Liver (tissue), 9 donors: Measurements from ENCODE around the gene RIMBP2. TPM values are rescaled to one million over a fixed set of nuclear protein-coding genes. Genes with fewer than 3 reads are reported as not detected.

ENCODE experiments used
- DNase-seq: peaks from one replicate; pipeline ENCODE4 v3.0.0-alpha.2; 2017; ENCODE audit warnings: low spot score
- H3K27ac ChIP-seq, 2 donors: one replicate each; pipeline ENCODE4 v1.7.0; 2013; ENCODE audit warnings: inconsistent platforms in 2 of 2, low read length in 2 of 2, control low read depth in 1 of 2, low read depth in 1 of 2, mild to moderate bottlenecking in 1 of 2
- H3K27me3 ChIP-seq, 4 donors: one replicate each; pipeline versions ENCODE4 v1.6.1 to v1.7.0; 2013; ENCODE audit warnings: low read length in 3 of 4, inconsistent platforms in 1 of 4, mild to moderate bottlenecking in 1 of 4, moderate library complexity in 1 of 4; ENCODE audit not compliant: control insufficient read depth in 4 of 4, insufficient read depth in 4 of 4
- H3K36me3 ChIP-seq, 4 donors: one replicate each; pipeline versions ENCODE4 v1.6.1 to v1.7.0; 2013; ENCODE audit warnings: low read length in 3 of 4, mild to moderate bottlenecking in 3 of 4, low read depth in 1 of 4, moderate library complexity in 1 of 4; ENCODE audit not compliant: control insufficient read depth in 4 of 4, insufficient read depth in 3 of 4
- H3K4me1 ChIP-seq, 4 donors: one replicate each; pipeline versions ENCODE4 v1.6.1 to v1.7.0; 2013; ENCODE audit warnings: low read length in 3 of 4, mild to moderate bottlenecking in 3 of 4, moderate library complexity in 1 of 4; ENCODE audit not compliant: control insufficient read depth in 4 of 4, insufficient read depth in 4 of 4
- H3K4me3 ChIP-seq, 3 donors: one replicate each; pipeline versions ENCODE4 v1.6.1 to v1.7.0; 2013; ENCODE audit warnings: low read length in 3 of 3, control low read depth in 1 of 3, low read depth in 1 of 3, mild to moderate bottlenecking in 1 of 3
- H3K9ac ChIP-seq, 2 donors: one replicate each; pipeline ENCODE4 v1.7.0; 2013; ENCODE audit warnings: low read length in 2 of 2, mild to moderate bottlenecking in 2 of 2, moderate library complexity in 2 of 2, control low read depth in 1 of 2, low read depth in 1 of 2
- H3K9me3 ChIP-seq, 4 donors: one replicate each; pipeline versions ENCODE4 v1.6.1 to v1.7.0; 2013; ENCODE audit warnings: low read length in 3 of 4; ENCODE audit not compliant: control insufficient read depth in 4 of 4
- CTCF ChIP-seq: fragments of 150-350 bp; IDR thresholded peaks from 2 replicates; pipeline ENCODE4 v1.5.1; 2017; ENCODE audit warnings: improper control_type of control experiment, low read depth, low read length; ENCODE audit not compliant: missing input control
- EGR1 ChIP-seq, 2 donors: IDR thresholded peaks; 2 replicates each; pipeline ENCODE4 v1.6.1; 2016 to 2018; ENCODE audit warnings: antibody characterized with exemption in 2 of 2, low read depth in 2 of 2
- FOXA1 ChIP-seq: IDR thresholded peaks from 2 replicates; pipeline ENCODE4 v1.6.1; 2016; ENCODE audit warnings: antibody characterized with exemption
- FOXA2 ChIP-seq: IDR thresholded peaks from 2 replicates; pipeline ENCODE4 v1.6.1; 2016; ENCODE audit warnings: antibody characterized with exemption
- GABPA ChIP-seq, 2 donors: IDR thresholded peaks in 1 of 2; conservative IDR thresholded peaks in 1 of 2; 2 replicates each; pipeline ENCODE4 v1.6.1; 2016; ENCODE audit warnings: antibody characterized with exemption in 2 of 2, mild to moderate bottlenecking in 1 of 2, moderate library complexity in 1 of 2
- HNF4A ChIP-seq, 2 donors: conservative IDR thresholded peaks; 2 replicates each; pipeline ENCODE4 v1.6.1; 2016; ENCODE audit warnings: antibody characterized with exemption in 2 of 2, mild to moderate bottlenecking in 2 of 2
- HNF4G ChIP-seq: IDR thresholded peaks from 2 replicates; pipeline ENCODE4 v1.6.1; 2016; ENCODE audit warnings: antibody characterized with exemption
- JUND ChIP-seq, 2 donors: IDR thresholded peaks; 2 replicates each; pipeline ENCODE4 v1.6.1; 2016; ENCODE audit warnings: antibody characterized with exemption in 2 of 2
- MAX ChIP-seq: IDR thresholded peaks from 2 replicates; pipeline ENCODE4 v1.6.1; 2016; ENCODE audit warnings: antibody characterized with exemption
- NR2F2 ChIP-seq: IDR thresholded peaks from 2 replicates; pipeline ENCODE4 v1.6.1; 2016; ENCODE audit warnings: antibody characterized with exemption
- RAD21 ChIP-seq, 2 donors: IDR thresholded peaks; 2 replicates each; pipeline ENCODE4 v1.6.1; 2016; ENCODE audit warnings: antibody characterized with exemption in 2 of 2, mild to moderate bottlenecking in 2 of 2
- RXRA ChIP-seq, 2 donors: IDR thresholded peaks; 2 replicates each; pipeline ENCODE4 v1.6.1; 2017 to 2018; ENCODE audit warnings: antibody characterized with exemption in 2 of 2, mild to moderate bottlenecking in 1 of 2
- SP1 ChIP-seq: IDR thresholded peaks from 2 replicates; pipeline ENCODE4 v1.6.1; 2018; ENCODE audit warnings: antibody characterized with exemption, mild to moderate bottlenecking
- TAF1 ChIP-seq: conservative IDR thresholded peaks from 2 replicates; pipeline ENCODE4 v1.6.1; 2016; ENCODE audit warnings: antibody characterized with exemption, mild to moderate bottlenecking
- YY1 ChIP-seq: IDR thresholded peaks from 2 replicates; pipeline ENCODE4 v1.6.1; 2016; ENCODE audit warnings: antibody characterized with exemption, mild to moderate bottlenecking
- WGBS: extraction: QIAGEN DNeasy Blood & Tissue Kit; methylation state at CpG from one replicate; pipeline ENCODE4 v1.1.7; 2013; 5-methylcytosine and 5-hydroxymethylcytosine counted together
- polyA plus RNA-seq, 2 donors: library from polyadenylated mRNA; stranded (reverse) in 1 of 2; unstranded in 1 of 2; fragments of 200-250 nt in 1 of 2; fragments of >200 nt in 1 of 2; fragmentation: Nextera tagmentation in 1 of 2; extraction: Ambion mirVana in 1 of 2; gene quantifications; one replicate each; pipeline versions ENCODE4 v1.2.1 to v1.2.3, GENCODE V29; 2013 to 2015
- total RNA-seq, 2 donors: library from RNA; depleted of rRNA; stranded (reverse); fragments of >200 nt; gene quantifications; one replicate each; pipeline ENCODE4 v1.2.3, GENCODE V29; 2014
- TF ChIP-seq, protein P1 (sequence below): IDR thresholded peaks from 2 replicates; pipeline ENCODE4 v1.6.1; 2016; ENCODE audit warnings: antibody characterized with exemption
- TF ChIP-seq, protein P2 (sequence below): IDR thresholded peaks from 2 replicates; pipeline ENCODE4 v1.6.1; 2016; ENCODE audit warnings: antibody characterized with exemption, mild to moderate bottlenecking
- donor health status: healthy.
- donor health status: healthy.
- donor health status: healthy.
- donor health status: healthy.
- donor health status: healthy.

The RIMBP2 gene
- total and polyA plus RNA-seq, 4 donors: 0.01 to 0.17 (median 0.09) TPM; not detected in 1

- no peak for DNase-seq
- no peak overlapping the region for H3K9ac ChIP-seq
- H3K4me1 ChIP-seq: no peaks in the 10 kb centered on the region
- no peak overlapping the region for H3K27ac ChIP-seq
- H3K4me3 ChIP-seq: no peak overlapping the region
- TF ChIP-seq, protein P1, sequence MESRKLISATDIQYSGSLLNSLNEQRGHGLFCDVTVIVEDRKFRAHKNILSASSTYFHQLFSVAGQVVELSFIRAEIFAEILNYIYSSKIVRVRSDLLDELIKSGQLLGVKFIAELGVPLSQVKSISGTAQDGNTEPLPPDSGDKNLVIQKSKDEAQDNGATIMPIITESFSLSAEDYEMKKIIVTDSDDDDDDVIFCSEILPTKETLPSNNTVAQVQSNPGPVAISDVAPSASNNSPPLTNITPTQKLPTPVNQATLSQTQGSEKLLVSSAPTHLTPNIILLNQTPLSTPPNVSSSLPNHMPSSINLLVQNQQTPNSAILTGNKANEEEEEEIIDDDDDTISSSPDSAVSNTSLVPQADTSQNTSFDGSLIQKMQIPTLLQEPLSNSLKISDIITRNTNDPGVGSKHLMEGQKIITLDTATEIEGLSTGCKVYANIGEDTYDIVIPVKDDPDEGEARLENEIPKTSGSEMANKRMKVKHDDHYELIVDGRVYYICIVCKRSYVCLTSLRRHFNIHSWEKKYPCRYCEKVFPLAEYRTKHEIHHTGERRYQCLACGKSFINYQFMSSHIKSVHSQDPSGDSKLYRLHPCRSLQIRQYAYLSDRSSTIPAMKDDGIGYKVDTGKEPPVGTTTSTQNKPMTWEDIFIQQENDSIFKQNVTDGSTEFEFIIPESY: no peak
- no peak for TF ChIP-seq MAX
- no peak for TF ChIP-seq SP1
- no peak for TF ChIP-seq HNF4A (conservative IDR thresholded peaks at IDR 0.05)
- no peak for TF ChIP-seq YY1
- no peak for TF ChIP-seq JUND (IDR thresholded peaks at IDR 0.05)
- TF ChIP-seq NR2F2: no peak
- TF ChIP-seq FOXA1: no peak
- TF ChIP-seq EGR1 (IDR thresholded peaks at IDR 0.05; ENCODE audit: low read depth in 2 of 2): no peak
- TF ChIP-seq HNF4G: no peak
- no peak for TF ChIP-seq FOXA2
- no peak for TF ChIP-seq CTCF
- 90% methylated on average over 24 of the region's 24 CpGs for WGBS
- H3K27me3 ChIP-seq: peaks cover 0 to 3% (median 0%) of the 10 kb centered on the region in 4 donors
- H3K9me3 ChIP-seq: peaks cover 7 to 12% (median 10%) of the 10 kb centered on the region in 4 donors
- no peaks in the 10 kb centered on the region for H3K36me3 ChIP-seq
These were observed 247.3 kb downstream of the RIMBP2 start for GRCh38 chr12:130468700-130469245.

GRCh38 chr12:130468186-130468585, 247.9 kb downstream of the RIMBP2 start:
- no peak overlapping the region for H3K9ac ChIP-seq
- DNase-seq: no peak
- no peaks in the 10 kb centered on the region for H3K4me1 ChIP-seq
- no peaks in the 10 kb centered on the region for H3K36me3 ChIP-seq
- H3K9me3 ChIP-seq: peaks cover 7 to 12% (median 10%) of the 10 kb centered on the region in 4 donors
- TF ChIP-seq JUND (IDR thresholded peaks at IDR 0.05) (no peak), RXRA (IDR thresholded peaks at IDR 0.05) (no peak), SP1 (no peak), EGR1 (IDR thresholded peaks at IDR 0.05; ENCODE audit: low read depth in 2 of 2) (no peak), YY1 (no peak), FOXA2 (no peak), RAD21 (IDR thresholded peaks at IDR 0.05) (no peak), GABPA (IDR thresholded peaks at IDR 0.05 in 1 of 2, conservative IDR thresholded peaks at IDR 0.05 in 1 of 2) (no peak), CTCF (no peak), TAF1 (no peak)
- TF ChIP-seq, protein P2, sequence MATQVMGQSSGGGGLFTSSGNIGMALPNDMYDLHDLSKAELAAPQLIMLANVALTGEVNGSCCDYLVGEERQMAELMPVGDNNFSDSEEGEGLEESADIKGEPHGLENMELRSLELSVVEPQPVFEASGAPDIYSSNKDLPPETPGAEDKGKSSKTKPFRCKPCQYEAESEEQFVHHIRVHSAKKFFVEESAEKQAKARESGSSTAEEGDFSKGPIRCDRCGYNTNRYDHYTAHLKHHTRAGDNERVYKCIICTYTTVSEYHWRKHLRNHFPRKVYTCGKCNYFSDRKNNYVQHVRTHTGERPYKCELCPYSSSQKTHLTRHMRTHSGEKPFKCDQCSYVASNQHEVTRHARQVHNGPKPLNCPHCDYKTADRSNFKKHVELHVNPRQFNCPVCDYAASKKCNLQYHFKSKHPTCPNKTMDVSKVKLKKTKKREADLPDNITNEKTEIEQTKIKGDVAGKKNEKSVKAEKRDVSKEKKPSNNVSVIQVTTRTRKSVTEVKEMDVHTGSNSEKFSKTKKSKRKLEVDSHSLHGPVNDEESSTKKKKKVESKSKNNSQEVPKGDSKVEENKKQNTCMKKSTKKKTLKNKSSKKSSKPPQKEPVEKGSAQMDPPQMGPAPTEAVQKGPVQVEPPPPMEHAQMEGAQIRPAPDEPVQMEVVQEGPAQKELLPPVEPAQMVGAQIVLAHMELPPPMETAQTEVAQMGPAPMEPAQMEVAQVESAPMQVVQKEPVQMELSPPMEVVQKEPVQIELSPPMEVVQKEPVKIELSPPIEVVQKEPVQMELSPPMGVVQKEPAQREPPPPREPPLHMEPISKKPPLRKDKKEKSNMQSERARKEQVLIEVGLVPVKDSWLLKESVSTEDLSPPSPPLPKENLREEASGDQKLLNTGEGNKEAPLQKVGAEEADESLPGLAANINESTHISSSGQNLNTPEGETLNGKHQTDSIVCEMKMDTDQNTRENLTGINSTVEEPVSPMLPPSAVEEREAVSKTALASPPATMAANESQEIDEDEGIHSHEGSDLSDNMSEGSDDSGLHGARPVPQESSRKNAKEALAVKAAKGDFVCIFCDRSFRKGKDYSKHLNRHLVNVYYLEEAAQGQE: no peak
- TF ChIP-seq, protein P1: no peak
- H3K27ac ChIP-seq: no peak overlapping the region
- H3K4me3 ChIP-seq: no peak overlapping the region
- WGBS: 87% methylated on average over 9 of the region's 9 CpGs
- H3K27me3 ChIP-seq: peaks cover 0 to 3% (median 0%) of the 10 kb centered on the region in 4 donors
